ENCODE results near the gene ENTPD1. TPM values are rescaled to one million over a fixed set of nuclear protein-coding genes. Genes with fewer than 3 reads are reported as not detected.

The ENTPD1 gene
- under 0.01 TPM in 1 of 2 replicates, not detected in the other for total RNA-seq

GRCh38 chr10:95756041-95756761 is at the start of gene ENTPD1:
Gene ENTPD1 (plus strand): TSS chr10:95756163. CDS start chr10:95756240, 77 bp downstream.

GRCh38 chr10:95907456-95908253 is 151.7 kb downstream of the ENTPD1 start, which contains the start of gene CC2D2B:
Gene CC2D2B (plus strand): TSS chr10:95907975. CDS start chr10:95911324, 3,349 bp downstream.

Other genes starting within 250 kb of the ENTPD1 start
- gene SORBS1, start 194.8 kb upstream of the ENTPD1 start, total RNA-seq, result 0.35 and 0.86 TPM in 2 replicates
- gene ALDH18A1, start 99.5 kb upstream of the ENTPD1 start, total RNA-seq, result 101 and 109 TPM in 2 replicates
- gene TCTN3, start 62.2 kb upstream of the ENTPD1 start, total RNA-seq, result 49.0 and 52.5 TPM in 2 replicates
- 0.29 TPM in 1 of 2 replicates, not detected in the other for gene CC2D2B, start 151.8 kb downstream of the ENTPD1 start, total RNA-seq

Data from myometrial cell (primary cell).